Thyroid gland (tissue), 4 donors: Measurements from ENCODE around the gene S100A16. TPM values are rescaled to one million over a fixed set of nuclear protein-coding genes. Genes with fewer than 3 reads are reported as not detected.

Experiments used
- DNase-seq, 2 donors: peaks; one replicate each; pipeline ENCODE4 v3.0.0-alpha.2; 2019
- H3K27ac ChIP-seq, 3 donors: fragments of 200-600 bp; sonication (generic); 1 replicate in 2 of 3; 2 replicates in 1 of 3; pipeline ENCODE4 v1.5.1; 2016 to 2019; ENCODE audit warnings: mild to moderate bottlenecking in 1 of 3, moderate library complexity in 1 of 3
- H3K27me3 ChIP-seq: fragments of 200-600 bp; sonication (generic); one replicate; pipeline ENCODE4 v1.5.1; 2019
- H3K36me3 ChIP-seq, 2 donors: fragments of 200-600 bp; sonication (generic); one replicate each; pipeline ENCODE4 v1.5.1; 2016 to 2019
- H3K4me1 ChIP-seq, 2 donors: fragments of 200-600 bp; sonication (generic); one replicate each; pipeline ENCODE4 v1.5.1; 2017 to 2019
- H3K4me3 ChIP-seq, 3 donors: fragments of 200-600 bp; sonication (generic); replicated peaks in 1 of 3; 1 replicate in 2 of 3; 2 replicates in 1 of 3; pipeline ENCODE4 v1.5.1; 2016; ENCODE audit warnings: mild to moderate bottlenecking in 1 of 3
- H3K9me3 ChIP-seq: fragments of 200-600 bp; sonication (generic); one replicate; pipeline ENCODE4 v1.5.1; 2017
- CTCF ChIP-seq, 6 experiments: fragments of 200-600 bp in 3 of 6; fragments of 450-650 bp in 3 of 6; sonication (generic) in 3 of 6; IDR thresholded peaks; one replicate each; pipeline ENCODE4 v1.5.1; 2016 to 2019; ENCODE audit warnings: antibody characterized with exemption in 6 of 6, mild to moderate bottlenecking in 2 of 6, inconsistent platforms in 1 of 6, moderate library complexity in 1 of 6
- POLR2A ChIP-seq, 2 donors: fragments of 450-650 bp; IDR thresholded peaks; one replicate each; pipeline ENCODE4 v1.6.1; 2017; ENCODE audit warnings: antibody characterized with exemption in 2 of 2, mild to moderate bottlenecking in 2 of 2, moderate library complexity in 1 of 2
- WGBS, 2 donors: methylation state at CpG; one replicate each; pipeline ENCODE4 v1.1.5; 2017; 5-methylcytosine and 5-hydroxymethylcytosine counted together
- intact Hi-C: fragments of 100-400 bp; cut with DNase I; formaldehyde crosslinking; loops from one replicate; pipeline ENCODE4 v1.15.1; 2023
- total RNA-seq, 4 donors: library from RNA; depleted of rRNA; stranded (reverse); fragments of >200 nt; gene quantifications; one replicate each; pipeline ENCODE4 v1.2.3, GENCODE V29; 2016

The S100A16 gene
- total RNA-seq, 4 donors from 2014 or later, result 62.7 to 104 (median 76.3) TPM

GRCh38 chr1:153624965-153625611, 12.2 kb upstream of the S100A16 start:
- H3K27me3 ChIP-seq, result no peaks in the 10 kb centered on the region
- DNase-seq, result no peak
- H3K9me3 ChIP-seq, result no peaks in the 10 kb centered on the region
- 75 to 76% methylated on average over 10 of the region's 10 CpGs for WGBS, 2 donors
- peak overlapping the region in 1 of 3 donors; percentile 47 for H3K4me3 ChIP-seq
- intact Hi-C loops, result no loop called here
- peaks cover under 1 to 2% of the 10 kb centered on the region in 2 donors for H3K36me3 ChIP-seq
- H3K27ac ChIP-seq, result peak overlapping the region; percentile 96 to 99 (median 96)
- peaks cover 67 to 68% of the 10 kb centered on the region in 2 donors for H3K4me1 ChIP-seq
- TF ChIP-seq POLR2A (IDR thresholded peaks at IDR 0.05) (no peak), CTCF (IDR thresholded peaks at IDR 0.05) (no peak)

- Histone ChIP-seq H3K27me3 (no peaks in the 10 kb centered on the region), H3K27ac (peak overlapping the region; percentile 78 to 99 (median 96)), H3K4me1 (peaks cover 54 to 56% of the 10 kb centered on the region in 2 donors), H3K4me3 (no peak overlapping the region), H3K9me3 (no peaks in the 10 kb centered on the region), H3K36me3 (peaks cover 2 to 8% of the 10 kb centered on the region in 2 donors)
- DNase-seq, result peak; percentile 74 to 79
- TF ChIP-seq CTCF (IDR thresholded peaks at IDR 0.05) (no peak), POLR2A (IDR thresholded peaks at IDR 0.05) (no peak)
- WGBS, 2 donors, result 20 to 38% methylated on average over 7 of the region's 7 CpGs
- intact Hi-C loops, result no loop called here
Measured at GRCh38 chr1:153623101-153623500, 10.2 kb upstream of the S100A16 start.

- TF ChIP-seq POLR2A (IDR thresholded peaks at IDR 0.05) (no peak), CTCF (IDR thresholded peaks at IDR 0.05) (no peak)
- H3K4me1 ChIP-seq, result peaks cover 56 to 62% of the 10 kb centered on the region in 2 donors
- peaks cover 0 to 8% of the 10 kb centered on the region in 2 donors for H3K36me3 ChIP-seq
- intact Hi-C loops, result no loop called here
- no peak for DNase-seq
- H3K9me3 ChIP-seq, result no peaks in the 10 kb centered on the region
- peak overlapping the region in 2 of 3 donors; percentile 77 to 89 for H3K27ac ChIP-seq
- H3K4me3 ChIP-seq, result no peak overlapping the region
- WGBS, 2 donors, result 96 to 98% methylated on average over 6 of the region's 6 CpGs
- no peaks in the 10 kb centered on the region for H3K27me3 ChIP-seq
Measured at GRCh38 chr1:153619171-153619570, 6.2 kb upstream of the S100A16 start.

- Histone ChIP-seq H3K36me3 (peaks cover 0 to 8% of the 10 kb centered on the region in 2 donors), H3K27me3 (no peaks in the 10 kb centered on the region), H3K4me1 (peaks cover 49 to 61% of the 10 kb centered on the region in 2 donors), H3K4me3 (no peak overlapping the region), H3K9me3 (no peaks in the 10 kb centered on the region), H3K27ac (peak overlapping the region; percentile 75 to 89 (median 77))
- no peak for TF ChIP-seq POLR2A (IDR thresholded peaks at IDR 0.05)
- TF ChIP-seq CTCF (IDR thresholded peaks at IDR 0.05), result peak in 5 of 6 experiments; percentile 54 to 88 (median 61)
- WGBS, 2 donors, result 17 to 27% methylated on average over 3 to 4 of the region's 6 CpGs
- intact Hi-C loops, result no loop called here
- DNase-seq, result peak; percentile 56 to 84
Measured at GRCh38 chr1:153617663-153618062, 4.7 kb upstream of the S100A16 start.

- Histone ChIP-seq H3K4me3 (no peak overlapping the region), H3K36me3 (peaks cover 0 to 8% of the 10 kb centered on the region in 2 donors), H3K27ac (peak overlapping the region; percentile 75 to 89 (median 77)), H3K9me3 (no peaks in the 10 kb centered on the region), H3K27me3 (no peaks in the 10 kb centered on the region), H3K4me1 (peaks cover 43 to 54% of the 10 kb centered on the region in 2 donors)
- WGBS, 2 donors, result 45 to 80% methylated on average over 2 to 5 of the region's 5 CpGs
- peak; percentile 88 to 90 for DNase-seq
- TF ChIP-seq CTCF (IDR thresholded peaks at IDR 0.05) (no peak), POLR2A (IDR thresholded peaks at IDR 0.05) (peak in 1 of 2 donors; percentile 19)
- intact Hi-C loops, result no loop called here
Measured at GRCh38 chr1:153616917-153617311, 4.0 kb upstream of the S100A16 start.
